Neural cell (in vitro differentiated cells): ENCODE results near the gene ARF1. TPM values are rescaled to one million over a fixed set of nuclear protein-coding genes. Genes with fewer than 3 reads are reported as not detected.

ENCODE experiments used
- H2AFZ ChIP-seq: fragments of 200-600, 300-800 bp; sonication (generic), shearing (Covaris generic); 2 replicates; pipeline ENCODE4 v1.6.0; 2014; ENCODE audit warnings: low read depth, mild to moderate bottlenecking, antibody characterized with exemption, low read length, moderate library complexity
- H3F3A ChIP-seq: fragments of 200-600 bp; shearing (Covaris generic); 2 replicates; pipeline ENCODE4 v1.6.1; 2016; ENCODE audit warnings: mild to moderate bottlenecking, moderate library complexity, mixed read lengths, antibody characterized with exemption, low read length; ENCODE audit not compliant: insufficient read depth, poor library complexity, severe bottlenecking
- H3K27ac ChIP-seq: fragments of 200-600, 300-800 bp; sonication (generic), shearing (Covaris generic); 2 replicates; pipeline ENCODE4 v1.5.1; 2014; ENCODE audit warnings: mild to moderate bottlenecking, low read length, moderate library complexity
- H3K27me3 ChIP-seq: fragments of 300-800, 200-600 bp; sonication (generic), shearing (Covaris generic); 2 replicates; pipeline ENCODE4 v1.6.0; 2014; ENCODE audit warnings: mild to moderate bottlenecking, low read depth, low read length, moderate library complexity; ENCODE audit not compliant: insufficient read depth
- H3K36me3 ChIP-seq: fragments of 300-800, 200-600 bp; sonication (generic), shearing (Covaris generic); 2 replicates; pipeline ENCODE4 v1.5.1; 2014; ENCODE audit warnings: mild to moderate bottlenecking, antibody characterized with exemption, low read length, moderate library complexity; ENCODE audit not compliant: insufficient read depth
- H3K4me2 ChIP-seq: fragments of 300-800, 200-600 bp; sonication (generic), shearing (Covaris generic); 2 replicates; pipeline ENCODE4 v1.6.0; 2014; ENCODE audit warnings: mild to moderate bottlenecking, low read length
- H3K4me3 ChIP-seq: fragments of 300-800, 200-600 bp; sonication (generic), shearing (Covaris generic); 2 replicates; pipeline ENCODE4 v1.5.1; 2014; ENCODE audit warnings: mild to moderate bottlenecking, low read length, moderate library complexity
- H3K79me2 ChIP-seq: fragments of 200-600 bp; shearing (Covaris generic); replicated peaks from 2 replicates; pipeline ENCODE4 v1.6.0; 2014; ENCODE audit warnings: mild to moderate bottlenecking, low read length, moderate library complexity; ENCODE audit not compliant: insufficient read depth
- H3K9ac ChIP-seq: fragments of 300-800, 200-600 bp; sonication (generic), shearing (Covaris generic); 2 replicates; pipeline ENCODE4 v1.6.1; 2016; ENCODE audit warnings: mild to moderate bottlenecking, low read length, mixed read lengths
- H3K9me2 ChIP-seq: fragments of 200-600 bp; shearing (Covaris generic); 2 replicates; pipeline ENCODE4 v1.6.1; 2016; ENCODE audit warnings: mild to moderate bottlenecking, low read length, mixed read lengths; ENCODE audit not compliant: insufficient read depth
- H3K9me3 ChIP-seq: fragments of 200-600, 300-800 bp; sonication (generic), shearing (Covaris generic); 2 replicates; pipeline ENCODE4 v1.6.1; 2016; ENCODE audit warnings: mild to moderate bottlenecking, mixed run types, low read length, moderate library complexity, mixed read lengths
- H4K20me1 ChIP-seq: fragments of 200-600 bp; shearing (Covaris generic); 2 replicates; pipeline ENCODE4 v1.6.1; 2016; ENCODE audit warnings: mild to moderate bottlenecking, mixed run types; ENCODE audit not compliant: insufficient read depth
- EP300 ChIP-seq: fragments of 450-650 bp; conservative IDR thresholded peaks from 2 replicates; pipeline ENCODE4 v1.6.1; 2014; ENCODE audit warnings: antibody characterized with exemption, mild to moderate bottlenecking, moderate library complexity; ENCODE audit not compliant: poor library complexity, severe bottlenecking
- EZH2 ChIP-seq: fragments of 200-600, 300-800 bp; shearing (Covaris generic), sonication (generic); IDR thresholded peaks from 2 replicates; pipeline ENCODE4 v1.6.1; 2014; ENCODE audit warnings: antibody characterized with exemption, low read length, borderline replicate concordance, mild to moderate bottlenecking; ENCODE audit not compliant: insufficient read depth, poor library complexity, severe bottlenecking
- MXI1 ChIP-seq: fragments of 450-650 bp; conservative IDR thresholded peaks from 2 replicates; pipeline ENCODE4 v1.6.1; 2014; ENCODE audit warnings: antibody characterized with exemption, mild to moderate bottlenecking; ENCODE audit not compliant: poor library complexity, severe bottlenecking
- POLR2AphosphoS5 ChIP-seq: IDR thresholded peaks from 2 replicates; pipeline ENCODE4 v1.6.1; 2012
- RAD21 ChIP-seq: fragments of 450-650 bp; conservative IDR thresholded peaks from 2 replicates; pipeline ENCODE4 v1.6.1; 2014; ENCODE audit warnings: antibody characterized with exemption, mild to moderate bottlenecking, moderate library complexity
- SMC3 ChIP-seq: fragments of 450-650 bp; conservative IDR thresholded peaks from 2 replicates; pipeline ENCODE4 v1.6.1; 2014; ENCODE audit warnings: antibody characterized with exemption, mild to moderate bottlenecking, moderate library complexity; ENCODE audit not compliant: poor library complexity
- TAF1 ChIP-seq: IDR thresholded peaks from 2 replicates; pipeline ENCODE4 v1.6.1; 2012; ENCODE audit warnings: low read depth
- polyA plus RNA-seq: library from polyadenylated mRNA; depleted of rRNA; stranded (reverse); fragments of >200 nt; gene quantifications from 2 replicates; pipeline ENCODE4 v1.2.3, GENCODE V29; 2014
- TF ChIP-seq, protein P1 (sequence below): IDR thresholded peaks from 2 replicates; pipeline ENCODE4 v1.6.1; 2012; ENCODE audit warnings: borderline replicate concordance
- TF ChIP-seq, protein P2 (sequence below): fragments of 450-650 bp; IDR thresholded peaks from 2 replicates; pipeline ENCODE4 v1.5.1; 2014; ENCODE audit warnings: antibody characterized with exemption, mild to moderate bottlenecking, moderate library complexity; ENCODE audit not compliant: poor library complexity, severe bottlenecking

The ARF1 gene
- polyA plus RNA-seq, 1 donor from 2014 or later, result 168 TPM

DNA sequence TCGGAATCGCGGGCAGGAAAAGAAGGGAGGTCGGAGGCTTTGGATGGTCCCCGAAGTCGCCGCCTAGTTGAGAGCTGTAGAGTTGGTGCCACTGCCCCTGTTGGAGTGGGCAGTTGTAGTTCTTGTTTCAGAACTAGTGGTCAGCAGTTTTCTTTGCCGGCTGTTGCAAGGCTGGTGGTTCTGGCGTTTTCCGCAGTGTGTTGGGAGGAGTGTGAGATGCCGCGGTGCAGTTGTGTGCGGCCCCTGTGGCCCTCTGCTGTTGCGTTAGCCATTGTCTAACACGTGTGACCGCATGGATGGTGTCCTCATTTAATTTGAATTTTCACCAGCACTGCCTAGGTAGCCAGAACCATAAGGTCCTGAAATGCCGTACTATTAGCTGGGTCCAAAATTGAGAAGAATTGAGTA is 1.4 kb downstream of the ARF1 start:
- Histone ChIP-seq H3F3A (no peaks in the 10 kb centered on the region), H3K9me3 (no peaks in the 10 kb centered on the region), H3K4me3 (peak overlapping the region; percentile 99), H4K20me1 (peaks cover 11% of the 10 kb centered on the region), H3K9me2 (no peaks in the 10 kb centered on the region), H3K79me2 (peaks cover 59% of the 10 kb centered on the region), H3K27ac (peak overlapping the region; percentile 87), H3K27me3 (no peaks in the 10 kb centered on the region), H2AFZ (no peak overlapping the region), H3K9ac (peak overlapping the region; percentile 96), H3K36me3 (no peaks in the 10 kb centered on the region), H3K4me2 (peak overlapping the region; percentile 89)
- TF ChIP-seq SMC3, result no peak
- TF ChIP-seq MXI1, result no peak
- TF ChIP-seq POLR2AphosphoS5, result no peak
- TF ChIP-seq TAF1, result no peak
- no peak for TF ChIP-seq EZH2
- TF ChIP-seq, protein P1, sequence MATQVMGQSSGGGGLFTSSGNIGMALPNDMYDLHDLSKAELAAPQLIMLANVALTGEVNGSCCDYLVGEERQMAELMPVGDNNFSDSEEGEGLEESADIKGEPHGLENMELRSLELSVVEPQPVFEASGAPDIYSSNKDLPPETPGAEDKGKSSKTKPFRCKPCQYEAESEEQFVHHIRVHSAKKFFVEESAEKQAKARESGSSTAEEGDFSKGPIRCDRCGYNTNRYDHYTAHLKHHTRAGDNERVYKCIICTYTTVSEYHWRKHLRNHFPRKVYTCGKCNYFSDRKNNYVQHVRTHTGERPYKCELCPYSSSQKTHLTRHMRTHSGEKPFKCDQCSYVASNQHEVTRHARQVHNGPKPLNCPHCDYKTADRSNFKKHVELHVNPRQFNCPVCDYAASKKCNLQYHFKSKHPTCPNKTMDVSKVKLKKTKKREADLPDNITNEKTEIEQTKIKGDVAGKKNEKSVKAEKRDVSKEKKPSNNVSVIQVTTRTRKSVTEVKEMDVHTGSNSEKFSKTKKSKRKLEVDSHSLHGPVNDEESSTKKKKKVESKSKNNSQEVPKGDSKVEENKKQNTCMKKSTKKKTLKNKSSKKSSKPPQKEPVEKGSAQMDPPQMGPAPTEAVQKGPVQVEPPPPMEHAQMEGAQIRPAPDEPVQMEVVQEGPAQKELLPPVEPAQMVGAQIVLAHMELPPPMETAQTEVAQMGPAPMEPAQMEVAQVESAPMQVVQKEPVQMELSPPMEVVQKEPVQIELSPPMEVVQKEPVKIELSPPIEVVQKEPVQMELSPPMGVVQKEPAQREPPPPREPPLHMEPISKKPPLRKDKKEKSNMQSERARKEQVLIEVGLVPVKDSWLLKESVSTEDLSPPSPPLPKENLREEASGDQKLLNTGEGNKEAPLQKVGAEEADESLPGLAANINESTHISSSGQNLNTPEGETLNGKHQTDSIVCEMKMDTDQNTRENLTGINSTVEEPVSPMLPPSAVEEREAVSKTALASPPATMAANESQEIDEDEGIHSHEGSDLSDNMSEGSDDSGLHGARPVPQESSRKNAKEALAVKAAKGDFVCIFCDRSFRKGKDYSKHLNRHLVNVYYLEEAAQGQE, result no peak
- no peak for TF ChIP-seq RAD21
- TF ChIP-seq EP300, result no peak
- TF ChIP-seq, protein P2, sequence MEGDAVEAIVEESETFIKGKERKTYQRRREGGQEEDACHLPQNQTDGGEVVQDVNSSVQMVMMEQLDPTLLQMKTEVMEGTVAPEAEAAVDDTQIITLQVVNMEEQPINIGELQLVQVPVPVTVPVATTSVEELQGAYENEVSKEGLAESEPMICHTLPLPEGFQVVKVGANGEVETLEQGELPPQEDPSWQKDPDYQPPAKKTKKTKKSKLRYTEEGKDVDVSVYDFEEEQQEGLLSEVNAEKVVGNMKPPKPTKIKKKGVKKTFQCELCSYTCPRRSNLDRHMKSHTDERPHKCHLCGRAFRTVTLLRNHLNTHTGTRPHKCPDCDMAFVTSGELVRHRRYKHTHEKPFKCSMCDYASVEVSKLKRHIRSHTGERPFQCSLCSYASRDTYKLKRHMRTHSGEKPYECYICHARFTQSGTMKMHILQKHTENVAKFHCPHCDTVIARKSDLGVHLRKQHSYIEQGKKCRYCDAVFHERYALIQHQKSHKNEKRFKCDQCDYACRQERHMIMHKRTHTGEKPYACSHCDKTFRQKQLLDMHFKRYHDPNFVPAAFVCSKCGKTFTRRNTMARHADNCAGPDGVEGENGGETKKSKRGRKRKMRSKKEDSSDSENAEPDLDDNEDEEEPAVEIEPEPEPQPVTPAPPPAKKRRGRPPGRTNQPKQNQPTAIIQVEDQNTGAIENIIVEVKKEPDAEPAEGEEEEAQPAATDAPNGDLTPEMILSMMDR, result no peak

DNA sequence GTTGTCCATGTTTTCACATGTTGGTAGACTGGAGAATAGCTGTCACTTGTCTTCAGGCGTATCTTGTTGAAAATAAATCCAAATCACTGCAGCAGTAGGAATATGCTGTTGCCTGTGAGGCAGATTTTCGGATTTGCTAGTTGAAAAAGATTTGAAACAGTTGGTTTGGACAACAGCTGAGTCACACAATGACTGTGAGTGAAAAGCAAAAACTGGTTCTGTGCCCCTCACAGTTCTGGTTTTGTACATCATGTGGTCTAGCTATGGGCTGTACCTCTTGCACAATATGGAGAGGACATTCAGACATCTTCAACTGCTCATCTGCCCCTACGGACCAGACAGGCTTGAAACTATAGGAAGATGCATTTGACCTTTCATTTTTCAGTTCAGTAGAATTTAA is 1.8 kb downstream of the ARF1 start:
- H3K9ac ChIP-seq, result peak overlapping the region; percentile 96
- H3F3A ChIP-seq, result no peaks in the 10 kb centered on the region
- TF ChIP-seq SMC3 (no peak), MXI1 (no peak), EP300 (no peak), POLR2AphosphoS5 (no peak), TAF1 (no peak), RAD21 (no peak), EZH2 (no peak)
- TF ChIP-seq, protein P2, result no peak
- TF ChIP-seq, protein P1, result no peak
- no peaks in the 10 kb centered on the region for H3K27me3 ChIP-seq
- H3K4me2 ChIP-seq, result peak overlapping the region; percentile 89
- peaks cover 11% of the 10 kb centered on the region for H4K20me1 ChIP-seq
- peak overlapping the region; percentile 99 for H3K4me3 ChIP-seq
- no peak overlapping the region for H2AFZ ChIP-seq
- peaks cover 64% of the 10 kb centered on the region for H3K79me2 ChIP-seq
- no peaks in the 10 kb centered on the region for H3K9me3 ChIP-seq
- H3K27ac ChIP-seq, result peak overlapping the region; percentile 87
- H3K9me2 ChIP-seq, result no peaks in the 10 kb centered on the region
- no peaks in the 10 kb centered on the region for H3K36me3 ChIP-seq
